Right kidney (tissue), 1 donor: ENCODE results near the gene RSPH3.
"Not testable (repeated sequence)": the region's sequence is repeated elsewhere in the genome, so short reads cannot be mapped to it uniquely, and the experiment has no call there.

Experiments
- DNase-seq: peaks from one replicate; pipeline ENCODE4 v3.0.0-alpha.2; 2016

The RSPH3 gene

GRCh38 chr6:158978757-158979156 is 21.2 kb downstream of the RSPH3 start:
- DNase-seq = no peak

GRCh38 chr6:158977382-158977781 is 22.6 kb downstream of the RSPH3 start:
- DNase-seq = no peak

- DNase-seq = peak; percentile 12
Measured at GRCh38 chr6:158972241-158973233, 27.5 kb downstream of the RSPH3 start.

- no peak for DNase-seq
Measured at GRCh38 chr6:158970640-158971275, 29.2 kb downstream of the RSPH3 start.

- no peak for DNase-seq
Measured at GRCh38 chr6:158969148-158969547, 30.9 kb downstream of the RSPH3 start.

- no peak for DNase-seq
Measured at GRCh38 chr6:158963020-158963808, 36.8 kb downstream of the RSPH3 start.

GRCh38 chr6:158962371-158962770 is 37.6 kb downstream of the RSPH3 start:
- DNase-seq = no peak

GRCh38 chr6:158960026-158960425 is 40.0 kb downstream of the RSPH3 start:
- DNase-seq = no peak

- no peak for DNase-seq
Measured at GRCh38 chr6:158959552-158959951, 40.5 kb downstream of the RSPH3 start.

- no peak for DNase-seq
Measured at GRCh38 chr6:158958504-158959386, 41.3 kb downstream of the RSPH3 start.

GRCh38 chr6:158955255-158955654 is 44.7 kb downstream of the RSPH3 start:
- no peak for DNase-seq

- DNase-seq = no peak
Measured at GRCh38 chr6:158954753-158955152, 45.2 kb downstream of the RSPH3 start.

GRCh38 chr6:158952011-158952410 is 48.0 kb downstream of the RSPH3 start:
- not testable (repeated sequence) for DNase-seq

- not testable (repeated sequence) for DNase-seq
Measured at GRCh38 chr6:158951565-158951964, 48.4 kb downstream of the RSPH3 start.

GRCh38 chr6:158947284-158947683 is 52.7 kb downstream of the RSPH3 start:
- no peak for DNase-seq

GRCh38 chr6:158943380-158944032 is 56.5 kb downstream of the RSPH3 start:
- no peak for DNase-seq

- no peak for DNase-seq
Measured at GRCh38 chr6:158942349-158942748, 57.7 kb downstream of the RSPH3 start.

GRCh38 chr6:158941246-158941645 is 58.8 kb downstream of the RSPH3 start:
- DNase-seq = no peak

GRCh38 chr6:158939255-158940159 is 60.5 kb downstream of the RSPH3 start:
- peak; percentile 64 for DNase-seq

GRCh38 chr6:158938811-158939254 is 61.2 kb downstream of the RSPH3 start:
- peak; percentile 51 for DNase-seq
